ENCODE results near the gene MXRA5.
"Not testable (repeated sequence)": the region's sequence is repeated elsewhere in the genome, so short reads cannot be mapped to it uniquely, and the experiment has no call there.

Gene MXRA5

GRCh38 chrX:3320471-3321046, 25.9 kb downstream of the MXRA5 start:
- DNase-seq: no peak

GRCh38 chrX:3317191-3317718, 29.2 kb downstream of the MXRA5 start:
- no peak for DNase-seq

- no peak for DNase-seq
Measured at GRCh38 chrX:3312109-3312508, 34.3 kb downstream of the MXRA5 start.

GRCh38 chrX:3307881-3308280, 38.6 kb downstream of the MXRA5 start:
- no peak for DNase-seq

- DNase-seq: no peak
Measured at GRCh38 chrX:3299636-3300035, 46.8 kb downstream of the MXRA5 start.

- peak; percentile 27 for DNase-seq
Measured at GRCh38 chrX:3295731-3296130, 50.7 kb downstream of the MXRA5 start.

- no peak for DNase-seq
Measured at GRCh38 chrX:3293251-3293650, 53.2 kb downstream of the MXRA5 start.

GRCh38 chrX:3290561-3290960, 55.9 kb downstream of the MXRA5 start:
- DNase-seq: no peak

- no peak for DNase-seq
Measured at GRCh38 chrX:3286196-3286945, 60.1 kb downstream of the MXRA5 start.

- DNase-seq: no peak
Measured at GRCh38 chrX:3280706-3281105, 65.7 kb downstream of the MXRA5 start.

- DNase-seq: not testable (repeated sequence)
Measured at GRCh38 chrX:3273668-3274067, 72.8 kb downstream of the MXRA5 start.

- DNase-seq: no peak
Measured at GRCh38 chrX:3271834-3272186, 74.6 kb downstream of the MXRA5 start.

GRCh38 chrX:3271183-3271833, 75.1 kb downstream of the MXRA5 start:
- DNase-seq: no peak

GRCh38 chrX:3268829-3269228, 77.6 kb downstream of the MXRA5 start:
- DNase-seq: no peak

GRCh38 chrX:3263681-3264126, 82.7 kb downstream of the MXRA5 start:
- peak; percentile 5 for DNase-seq

- peak; percentile 7 for DNase-seq
Measured at GRCh38 chrX:3262901-3263300, 83.6 kb downstream of the MXRA5 start.

Data from activated CD4-positive, alpha-beta T cell treated with anti-CD3 and anti-CD28 coated beads, Interleukin-2, amount 50 U/mL, for 16 hours (primary cell).